ENCODE data around the gene IFIT2. TPM values are rescaled to one million over a fixed set of nuclear protein-coding genes. Genes with fewer than 3 reads are reported as not detected.

Gene IFIT2
- total RNA-seq, 1 experiment from 2014 or later = 1.0 TPM

DNA sequence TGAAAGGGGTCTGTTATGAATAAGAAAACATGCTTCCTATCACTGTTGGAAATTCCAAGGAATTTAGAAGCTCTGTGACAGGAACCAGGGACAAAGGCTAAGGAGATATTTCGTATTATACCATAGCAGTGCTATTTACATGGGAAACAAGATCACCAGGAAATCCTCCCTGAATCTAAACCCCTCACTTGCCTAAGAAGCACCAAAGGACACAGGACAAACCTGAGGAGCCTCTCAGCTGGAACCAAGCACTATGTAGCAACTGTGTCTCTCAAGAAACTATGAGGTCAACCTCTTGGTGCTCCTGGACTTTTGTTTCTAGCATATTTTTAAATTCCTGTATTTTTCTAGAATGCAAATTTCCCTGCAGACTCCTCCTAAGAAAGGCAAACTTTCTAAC lies 55.2 kb downstream of the IFIT2 start:
- POLR2A ChIA-PET = no interaction called here
- Histone ChIP-seq H3K9me3 (ENCODE audit: control insufficient read depth in 1 of 2, insufficient read depth in 1 of 2, low read depth in 1 of 2, low read length in 2 of 2) (no peaks in the 10 kb centered on the region), H4K20me1 (ENCODE audit: insufficient read depth) (no peaks in the 10 kb centered on the region), H3K27ac (ENCODE audit: low read depth, low read length) (no peak overlapping the region), H3K9me2 (ENCODE audit: insufficient read depth) (no peaks in the 10 kb centered on the region), H3K9ac (ENCODE audit: low read length) (no peak overlapping the region), H2AFZ (ENCODE audit: low read depth, low read length, poor library complexity, severe bottlenecking) (no peak overlapping the region), H3K27me3 (ENCODE audit: insufficient read depth, low read length) (no peaks in the 10 kb centered on the region), H3K4me3 (replicated peaks in 1 of 2; ENCODE audit: low read depth in 1 of 2, low read length in 2 of 2) (no peak overlapping the region), H3K4me2 (ENCODE audit: low read length) (no peak overlapping the region), H3K36me3 (ENCODE audit: control insufficient read depth in 1 of 2, insufficient read depth in 2 of 2, low read length in 2 of 2) (no peaks in the 10 kb centered on the region), H3K4me1 (ENCODE audit: control insufficient read depth in 1 of 2, insufficient read depth in 2 of 2, low read length in 2 of 2) (peaks cover 3 to 11% of the 10 kb centered on the region in 2 experiments; a peak in 3 of 4 replicates), H3K79me2 (ENCODE audit: insufficient read depth, low read length) (no peaks in the 10 kb centered on the region)
- RAD21 ChIA-PET (ENCODE audit: low non-redundant PET in 1 of 2, low total read pairs in 2 of 2, uncharacterized antibody in 2 of 2, unreplicated experiment in 2 of 2) = no interaction called here
- ATAC-seq = no peak
- CTCF ChIA-PET = no interaction called here
- no peak for DNase-seq (ENCODE audit: low read depth, low spot score)
- intact Hi-C loops (cut with micrococcal nuclease) = no loop called here
- BruUV-seq (replicated peaks) = no TSS peak
- TF ChIP-seq TCF7L2 (IDR thresholded peaks at IDR 0.05; ENCODE audit: borderline replicate concordance, extremely low read depth, insufficient read depth, insufficient read length) (no peak), SP1 (IDR thresholded peaks at IDR 0.05; ENCODE audit: low read depth) (no peak), POLR2AphosphoS5 (IDR thresholded peaks at IDR 0.05; ENCODE audit: low read depth, low read length) (no peak), ZNF274 (IDR thresholded peaks at IDR 0.05; ENCODE audit: low read depth, low read length) (no peak), EZH2 (IDR thresholded peaks at IDR 0.05) (no peak), MAX (IDR thresholded peaks at IDR 0.05) (no peak), POLR2A (IDR thresholded peaks at IDR 0.05; ENCODE audit: borderline replicate concordance, extremely low read depth, insufficient read depth, insufficient read length) (no peak), CTCF (IDR thresholded peaks at IDR 0.05 in 2 of 3, conservative IDR thresholded peaks at IDR 0.05 in 1 of 3; ENCODE audit: borderline replicate concordance in 1 of 3, insufficient read depth in 1 of 3, low read depth in 2 of 3, low read length in 2 of 3) (no peak), EZH2phosphoT487 (IDR thresholded peaks at IDR 0.05; ENCODE audit: borderline replicate concordance) (no peak), CBX3 (IDR thresholded peaks at IDR 0.05; ENCODE audit: low read depth) (no peak), ELF1 (IDR thresholded peaks at IDR 0.05; ENCODE audit: borderline replicate concordance, low read depth) (no peak), ZFX (IDR thresholded peaks at IDR 0.05) (no peak), CEBPB (IDR thresholded peaks at IDR 0.05; ENCODE audit: low read depth) (no peak), SRF (IDR thresholded peaks at IDR 0.05; ENCODE audit: low read depth) (no peak), YY1 (IDR thresholded peaks at IDR 0.05; ENCODE audit: extremely low read depth, insufficient replicate concordance, low read depth, low read length) (no peak), SIN3A (IDR thresholded peaks at IDR 0.05; ENCODE audit: low read depth) (no peak), RAD21 (IDR thresholded peaks at IDR 0.05; ENCODE audit: low read depth) (no peak), EGR1 (IDR thresholded peaks at IDR 0.05; ENCODE audit: low read depth) (no peak)
- TF ChIP-seq, protein P1, sequence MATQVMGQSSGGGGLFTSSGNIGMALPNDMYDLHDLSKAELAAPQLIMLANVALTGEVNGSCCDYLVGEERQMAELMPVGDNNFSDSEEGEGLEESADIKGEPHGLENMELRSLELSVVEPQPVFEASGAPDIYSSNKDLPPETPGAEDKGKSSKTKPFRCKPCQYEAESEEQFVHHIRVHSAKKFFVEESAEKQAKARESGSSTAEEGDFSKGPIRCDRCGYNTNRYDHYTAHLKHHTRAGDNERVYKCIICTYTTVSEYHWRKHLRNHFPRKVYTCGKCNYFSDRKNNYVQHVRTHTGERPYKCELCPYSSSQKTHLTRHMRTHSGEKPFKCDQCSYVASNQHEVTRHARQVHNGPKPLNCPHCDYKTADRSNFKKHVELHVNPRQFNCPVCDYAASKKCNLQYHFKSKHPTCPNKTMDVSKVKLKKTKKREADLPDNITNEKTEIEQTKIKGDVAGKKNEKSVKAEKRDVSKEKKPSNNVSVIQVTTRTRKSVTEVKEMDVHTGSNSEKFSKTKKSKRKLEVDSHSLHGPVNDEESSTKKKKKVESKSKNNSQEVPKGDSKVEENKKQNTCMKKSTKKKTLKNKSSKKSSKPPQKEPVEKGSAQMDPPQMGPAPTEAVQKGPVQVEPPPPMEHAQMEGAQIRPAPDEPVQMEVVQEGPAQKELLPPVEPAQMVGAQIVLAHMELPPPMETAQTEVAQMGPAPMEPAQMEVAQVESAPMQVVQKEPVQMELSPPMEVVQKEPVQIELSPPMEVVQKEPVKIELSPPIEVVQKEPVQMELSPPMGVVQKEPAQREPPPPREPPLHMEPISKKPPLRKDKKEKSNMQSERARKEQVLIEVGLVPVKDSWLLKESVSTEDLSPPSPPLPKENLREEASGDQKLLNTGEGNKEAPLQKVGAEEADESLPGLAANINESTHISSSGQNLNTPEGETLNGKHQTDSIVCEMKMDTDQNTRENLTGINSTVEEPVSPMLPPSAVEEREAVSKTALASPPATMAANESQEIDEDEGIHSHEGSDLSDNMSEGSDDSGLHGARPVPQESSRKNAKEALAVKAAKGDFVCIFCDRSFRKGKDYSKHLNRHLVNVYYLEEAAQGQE (IDR thresholded peaks at IDR 0.05; ENCODE audit: low read depth) = no peak
- TF ChIP-seq, protein P2, sequence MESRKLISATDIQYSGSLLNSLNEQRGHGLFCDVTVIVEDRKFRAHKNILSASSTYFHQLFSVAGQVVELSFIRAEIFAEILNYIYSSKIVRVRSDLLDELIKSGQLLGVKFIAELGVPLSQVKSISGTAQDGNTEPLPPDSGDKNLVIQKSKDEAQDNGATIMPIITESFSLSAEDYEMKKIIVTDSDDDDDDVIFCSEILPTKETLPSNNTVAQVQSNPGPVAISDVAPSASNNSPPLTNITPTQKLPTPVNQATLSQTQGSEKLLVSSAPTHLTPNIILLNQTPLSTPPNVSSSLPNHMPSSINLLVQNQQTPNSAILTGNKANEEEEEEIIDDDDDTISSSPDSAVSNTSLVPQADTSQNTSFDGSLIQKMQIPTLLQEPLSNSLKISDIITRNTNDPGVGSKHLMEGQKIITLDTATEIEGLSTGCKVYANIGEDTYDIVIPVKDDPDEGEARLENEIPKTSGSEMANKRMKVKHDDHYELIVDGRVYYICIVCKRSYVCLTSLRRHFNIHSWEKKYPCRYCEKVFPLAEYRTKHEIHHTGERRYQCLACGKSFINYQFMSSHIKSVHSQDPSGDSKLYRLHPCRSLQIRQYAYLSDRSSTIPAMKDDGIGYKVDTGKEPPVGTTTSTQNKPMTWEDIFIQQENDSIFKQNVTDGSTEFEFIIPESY (IDR thresholded peaks at IDR 0.05; ENCODE audit: extremely low read depth, insufficient replicate concordance, low read length) = no peak

Data from HCT116 (cell line).